Measurements from ENCODE around the gene ADAM19.
"Not testable (repeated sequence)": the region's sequence is repeated elsewhere in the genome, so short reads cannot be mapped to it uniquely, and the experiment has no call there.

- not testable (repeated sequence) for TF ChIP-seq EZH2 (IDR thresholded peaks at IDR 0.05; ENCODE audit: low read depth, unreplicated experiment); JUNB (IDR thresholded peaks at IDR 0.05; ENCODE audit: unreplicated experiment); CTCF (conservative IDR thresholded peaks at IDR 0.05; ENCODE audit: low read depth in 2 of 2); EZH2phosphoT487 (IDR thresholded peaks at IDR 0.05; ENCODE audit: unreplicated experiment); ZNF331 (CRISPR knock-in tag; IDR thresholded peaks at IDR 0.05; ENCODE audit: low read depth); POLR2AphosphoS5 (IDR thresholded peaks at IDR 0.05; ENCODE audit: low read depth); CREB1 (CRISPR knock-in tag; IDR thresholded peaks at IDR 0.05; ENCODE audit: low read depth); NANOG (IDR thresholded peaks at IDR 0.05; ENCODE audit: borderline replicate concordance)
- TF ChIP-seq, protein P1, sequence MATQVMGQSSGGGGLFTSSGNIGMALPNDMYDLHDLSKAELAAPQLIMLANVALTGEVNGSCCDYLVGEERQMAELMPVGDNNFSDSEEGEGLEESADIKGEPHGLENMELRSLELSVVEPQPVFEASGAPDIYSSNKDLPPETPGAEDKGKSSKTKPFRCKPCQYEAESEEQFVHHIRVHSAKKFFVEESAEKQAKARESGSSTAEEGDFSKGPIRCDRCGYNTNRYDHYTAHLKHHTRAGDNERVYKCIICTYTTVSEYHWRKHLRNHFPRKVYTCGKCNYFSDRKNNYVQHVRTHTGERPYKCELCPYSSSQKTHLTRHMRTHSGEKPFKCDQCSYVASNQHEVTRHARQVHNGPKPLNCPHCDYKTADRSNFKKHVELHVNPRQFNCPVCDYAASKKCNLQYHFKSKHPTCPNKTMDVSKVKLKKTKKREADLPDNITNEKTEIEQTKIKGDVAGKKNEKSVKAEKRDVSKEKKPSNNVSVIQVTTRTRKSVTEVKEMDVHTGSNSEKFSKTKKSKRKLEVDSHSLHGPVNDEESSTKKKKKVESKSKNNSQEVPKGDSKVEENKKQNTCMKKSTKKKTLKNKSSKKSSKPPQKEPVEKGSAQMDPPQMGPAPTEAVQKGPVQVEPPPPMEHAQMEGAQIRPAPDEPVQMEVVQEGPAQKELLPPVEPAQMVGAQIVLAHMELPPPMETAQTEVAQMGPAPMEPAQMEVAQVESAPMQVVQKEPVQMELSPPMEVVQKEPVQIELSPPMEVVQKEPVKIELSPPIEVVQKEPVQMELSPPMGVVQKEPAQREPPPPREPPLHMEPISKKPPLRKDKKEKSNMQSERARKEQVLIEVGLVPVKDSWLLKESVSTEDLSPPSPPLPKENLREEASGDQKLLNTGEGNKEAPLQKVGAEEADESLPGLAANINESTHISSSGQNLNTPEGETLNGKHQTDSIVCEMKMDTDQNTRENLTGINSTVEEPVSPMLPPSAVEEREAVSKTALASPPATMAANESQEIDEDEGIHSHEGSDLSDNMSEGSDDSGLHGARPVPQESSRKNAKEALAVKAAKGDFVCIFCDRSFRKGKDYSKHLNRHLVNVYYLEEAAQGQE (IDR thresholded peaks at IDR 0.05; ENCODE audit: unreplicated experiment), result not testable (repeated sequence)
- TF ChIP-seq, protein P2, sequence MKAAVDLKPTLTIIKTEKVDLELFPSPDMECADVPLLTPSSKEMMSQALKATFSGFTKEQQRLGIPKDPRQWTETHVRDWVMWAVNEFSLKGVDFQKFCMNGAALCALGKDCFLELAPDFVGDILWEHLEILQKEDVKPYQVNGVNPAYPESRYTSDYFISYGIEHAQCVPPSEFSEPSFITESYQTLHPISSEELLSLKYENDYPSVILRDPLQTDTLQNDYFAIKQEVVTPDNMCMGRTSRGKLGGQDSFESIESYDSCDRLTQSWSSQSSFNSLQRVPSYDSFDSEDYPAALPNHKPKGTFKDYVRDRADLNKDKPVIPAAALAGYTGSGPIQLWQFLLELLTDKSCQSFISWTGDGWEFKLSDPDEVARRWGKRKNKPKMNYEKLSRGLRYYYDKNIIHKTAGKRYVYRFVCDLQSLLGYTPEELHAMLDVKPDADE (IDR thresholded peaks at IDR 0.05), result not testable (repeated sequence)
Observed at GRCh38 chr5:157482702-157483101, 92.9 kb downstream of the ADAM19 start.

Measured in GM23338 (cell line).